ENCODE measurements around the gene ZBTB46. TPM values are rescaled to one million over a fixed set of nuclear protein-coding genes. Genes with fewer than 3 reads are reported as not detected.

Gene ZBTB46, protein sequence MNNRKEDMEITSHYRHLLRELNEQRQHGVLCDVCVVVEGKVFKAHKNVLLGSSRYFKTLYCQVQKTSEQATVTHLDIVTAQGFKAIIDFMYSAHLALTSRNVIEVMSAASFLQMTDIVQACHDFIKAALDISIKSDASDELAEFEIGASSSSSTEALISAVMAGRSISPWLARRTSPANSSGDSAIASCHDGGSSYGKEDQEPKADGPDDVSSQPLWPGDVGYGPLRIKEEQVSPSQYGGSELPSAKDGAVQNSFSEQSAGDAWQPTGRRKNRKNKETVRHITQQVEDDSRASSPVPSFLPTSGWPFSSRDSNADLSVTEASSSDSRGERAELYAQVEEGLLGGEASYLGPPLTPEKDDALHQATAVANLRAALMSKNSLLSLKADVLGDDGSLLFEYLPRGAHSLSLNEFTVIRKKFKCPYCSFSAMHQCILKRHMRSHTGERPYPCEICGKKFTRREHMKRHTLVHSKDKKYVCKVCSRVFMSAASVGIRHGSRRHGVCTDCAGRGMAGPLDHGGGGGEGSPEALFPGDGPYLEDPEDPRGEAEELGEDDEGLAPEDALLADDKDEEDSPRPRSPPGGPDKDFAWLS
- 0.66 to 0.99 TPM (median 0.84 TPM) in 5 replicates for total RNA-seq (2022; extraction: Qiagen RNA extraction)

GRCh38 chr20:63830841-63831588 lies at the start of gene ZBTB46:
Gene ZBTB46 (minus strand): TSS chr20:63831264. CDS start chr20:63790757, 40,507 bp downstream.

DNA sequence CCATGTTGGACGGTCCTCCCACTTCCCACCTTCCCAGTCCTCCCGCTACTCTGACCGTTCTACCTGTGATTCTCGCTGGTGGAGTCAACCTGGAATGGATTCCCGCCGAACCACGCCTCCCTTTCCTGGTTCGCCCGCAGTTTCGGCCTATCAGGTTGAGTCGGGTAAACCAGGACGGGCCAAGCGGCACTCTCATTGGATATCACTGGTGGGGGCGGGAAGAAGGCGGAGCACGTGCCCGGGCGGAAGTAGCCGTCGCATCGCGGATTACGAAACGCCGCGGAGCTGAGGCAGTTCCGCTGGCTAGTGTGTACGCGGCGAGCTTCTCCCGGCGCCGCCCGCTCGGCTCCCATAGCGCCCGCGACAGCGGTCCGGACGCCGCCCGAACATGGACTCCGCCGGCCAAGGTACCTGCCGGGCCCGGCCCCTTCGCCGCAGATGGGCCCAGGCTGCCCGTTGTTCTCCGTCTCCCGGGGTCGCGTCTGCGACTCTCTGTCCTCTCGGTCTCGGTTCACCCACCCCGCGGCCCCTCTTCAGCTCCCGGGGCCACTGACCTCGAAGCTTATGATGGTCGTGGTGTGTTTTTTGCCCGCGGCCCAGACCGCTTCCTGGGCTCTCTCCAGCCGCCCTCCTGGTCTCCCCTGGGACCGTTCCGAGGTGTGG lies 34.0 kb upstream of the ZBTB46 start, which contains the start of gene TPD52L2:
Gene TPD52L2, plus strand, starts transcription at position 293 of the 663 bp plus-strand sequence. Its CDS starts 96 bp downstream, at position 389.

DNA sequence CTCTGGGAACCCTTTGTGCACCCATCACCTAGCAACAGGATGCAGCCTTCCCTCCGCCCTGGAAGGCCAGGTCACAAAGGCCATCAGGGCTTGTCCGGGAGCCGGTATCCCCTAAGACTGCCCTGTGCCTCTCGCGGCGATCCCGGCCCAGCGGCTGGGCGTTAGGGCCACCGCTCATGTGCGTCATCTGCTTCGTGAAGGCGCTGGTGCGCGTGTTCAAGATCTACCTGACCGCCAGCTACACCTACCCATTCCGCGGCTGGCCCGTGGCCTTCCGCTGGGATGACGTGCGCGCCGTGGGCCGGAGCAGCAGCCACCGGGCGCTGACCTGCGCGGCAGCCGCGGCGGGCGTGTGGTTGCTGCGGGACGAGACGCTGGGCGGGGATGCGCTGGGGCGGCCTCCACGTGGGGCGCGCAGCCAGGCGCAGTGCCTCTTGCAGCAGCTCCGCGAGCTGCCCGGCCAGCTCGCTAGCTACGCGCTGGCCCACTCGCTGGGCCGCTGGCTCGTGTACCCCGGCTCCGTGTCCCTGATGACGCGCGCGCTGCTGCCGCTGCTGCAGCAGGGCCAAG lies 30.4 kb upstream of the ZBTB46 start, which contains the start of gene ABHD16B:
Gene ABHD16B, plus strand, starts transcription at position 134 of the 570 bp plus-strand sequence. Its CDS starts 43 bp downstream, at position 177.

GRCh38 chr20:63739130-63740069 lies 91.7 kb downstream of the ZBTB46 start, which contains the start of gene SLC2A4RG:
Gene SLC2A4RG (plus strand): TSS chr20:63739776. CDS start chr20:63739913, 137 bp downstream.

GRCh38 chr20:63735859-63736718 lies 95.0 kb downstream of the ZBTB46 start, which contains the start of gene LIME1:
Gene LIME1 (plus strand): TSS chr20:63736664. CDS start chr20:63737550, 886 bp downstream.

DNA sequence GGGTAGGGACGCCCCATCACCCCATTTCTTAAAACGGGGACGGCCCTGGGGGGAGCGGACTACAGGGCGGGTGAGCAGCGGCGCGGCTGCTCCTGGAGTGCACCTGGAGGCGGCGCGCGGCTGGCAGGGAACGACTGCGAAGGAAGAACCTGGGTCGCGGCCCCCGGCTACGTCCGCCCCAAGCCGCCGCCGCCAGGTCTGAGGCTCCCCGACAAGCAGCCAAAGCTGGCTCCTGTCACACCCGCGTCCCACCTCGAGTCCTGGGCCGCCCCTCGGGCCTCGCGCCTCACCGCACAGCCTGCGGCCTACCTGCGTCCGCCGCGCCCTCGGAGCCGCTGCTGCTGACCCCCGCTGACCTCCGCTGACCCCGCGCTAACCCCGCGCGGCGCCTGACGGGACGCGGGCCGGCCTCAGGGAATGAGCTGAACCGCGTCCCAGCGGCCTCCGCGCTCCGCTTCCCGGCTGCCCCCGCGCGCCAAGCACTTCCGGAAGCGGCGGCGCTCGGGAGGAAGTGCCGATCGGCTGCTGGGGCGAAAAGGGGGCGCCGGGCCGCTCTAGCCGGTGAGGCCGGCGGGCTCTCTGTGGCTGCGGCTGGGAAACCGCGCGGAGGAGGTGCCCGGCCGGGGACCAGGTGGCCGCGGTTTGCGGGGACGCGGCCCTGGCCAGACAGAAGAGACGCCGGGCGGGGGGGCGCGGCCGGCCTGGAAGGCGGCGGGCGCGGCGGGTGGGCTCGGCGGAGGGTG lies 123.3 kb downstream of the ZBTB46 start, which contains the start of the genes ARFRP1 and ZGPAT:
Gene ARFRP1, minus strand, starts transcription at position 419 of the 743 bp plus-strand sequence. CDS start 885 bp downstream, outside the sequence.
Gene ZGPAT, plus strand, starts transcription at position 482 of the 743 bp plus-strand sequence. CDS start 542 bp downstream, outside the sequence.

DNA sequence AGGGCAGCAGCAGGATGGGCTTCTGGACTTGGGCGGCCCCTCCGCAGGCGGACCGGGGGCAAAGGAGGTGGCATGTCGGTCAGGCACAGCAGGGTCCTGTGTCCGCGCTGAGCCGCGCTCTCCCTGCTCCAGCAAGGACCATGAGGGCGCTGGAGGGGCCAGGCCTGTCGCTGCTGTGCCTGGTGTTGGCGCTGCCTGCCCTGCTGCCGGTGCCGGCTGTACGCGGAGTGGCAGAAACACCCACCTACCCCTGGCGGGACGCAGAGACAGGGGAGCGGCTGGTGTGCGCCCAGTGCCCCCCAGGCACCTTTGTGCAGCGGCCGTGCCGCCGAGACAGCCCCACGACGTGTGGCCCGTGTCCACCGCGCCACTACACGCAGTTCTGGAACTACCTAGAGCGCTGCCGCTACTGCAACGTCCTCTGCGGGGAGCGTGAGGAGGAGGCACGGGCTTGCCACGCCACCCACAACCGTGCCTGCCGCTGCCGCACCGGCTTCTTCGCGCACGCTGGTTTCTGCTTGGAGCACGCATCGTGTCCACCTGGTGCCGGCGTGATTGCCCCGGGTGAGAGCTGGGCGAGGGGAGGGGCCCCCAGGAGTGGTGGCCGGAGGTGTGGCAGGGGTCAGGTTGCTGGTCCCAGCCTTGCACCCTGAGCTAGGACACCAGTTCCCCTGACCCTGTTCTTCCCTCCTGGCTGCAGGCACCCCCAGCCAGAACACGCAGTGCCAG lies 134.3 kb downstream of the ZBTB46 start, which contains the start of gene TNFRSF6B:
Gene TNFRSF6B, plus strand, starts transcription at position 25 of the 729 bp plus-strand sequence. Its CDS starts 116 bp downstream, at position 141.

Other genes starting within 250 kb of the ZBTB46 start
- 8.5 to 11.7 TPM (median 10.5 TPM) in 5 replicates for gene GMEB2, start 204.2 kb downstream of the ZBTB46 start, total RNA-seq (2022; extraction: Qiagen RNA extraction)
- 6.6 to 12.3 TPM (median 10.5 TPM) in 5 replicates for gene STMN3, start 177.8 kb downstream of the ZBTB46 start, total RNA-seq (2022; extraction: Qiagen RNA extraction)
- gene RTEL1, start 173.0 kb downstream of the ZBTB46 start, total RNA-seq (2022; extraction: Qiagen RNA extraction): 4.8 to 8.3 TPM (median 7.7 TPM) in 5 replicates
- 0.47 to 1.4 TPM (median 0.76 TPM) in 5 replicates for gene TNFRSF6B, start 134.6 kb downstream of the ZBTB46 start, total RNA-seq (2022; extraction: Qiagen RNA extraction)
- gene ARFRP1, start 123.3 kb downstream of the ZBTB46 start, total RNA-seq (2022; extraction: Qiagen RNA extraction): 29.1 to 43.6 TPM (median 39.1 TPM) in 5 replicates
- 22.2 to 32.0 TPM (median 28.6 TPM) in 5 replicates for gene ZGPAT, start 123.2 kb downstream of the ZBTB46 start, total RNA-seq (2022; extraction: Qiagen RNA extraction)
- 4.0 to 12.2 TPM (median 10.7 TPM) in 5 replicates for gene LIME1, start 94.6 kb downstream of the ZBTB46 start, total RNA-seq (2022; extraction: Qiagen RNA extraction)
- 57.2 to 111 TPM (median 97.3 TPM) in 5 replicates for gene SLC2A4RG, start 91.5 kb downstream of the ZBTB46 start, total RNA-seq (2022; extraction: Qiagen RNA extraction)
- not detected in 5 replicates for gene ABHD16B, start 30.2 kb upstream of the ZBTB46 start, total RNA-seq (2022; extraction: Qiagen RNA extraction)
- 125 to 137 TPM (median 132 TPM) in 5 replicates for gene TPD52L2, start 34.0 kb upstream of the ZBTB46 start, total RNA-seq (2022; extraction: Qiagen RNA extraction)
- 24.0 to 32.2 TPM (median 30.1 TPM) in 5 replicates for gene DNAJC5, start 63.9 kb upstream of the ZBTB46 start, total RNA-seq (2022; extraction: Qiagen RNA extraction)
- gene UCKL1, start 125.2 kb upstream of the ZBTB46 start, total RNA-seq (2022; extraction: Qiagen RNA extraction): 22.7 to 40.0 TPM (median 33.2 TPM) in 5 replicates
- 8.5 to 13.9 TPM (median 13.1 TPM) in 5 replicates for gene ZNF512B, start 138.7 kb upstream of the ZBTB46 start, total RNA-seq (2022; extraction: Qiagen RNA extraction)
- gene SAMD10, start 148.4 kb upstream of the ZBTB46 start, total RNA-seq (2022; extraction: Qiagen RNA extraction): 0.05 TPM in 1 of 5 replicates, not detected in the others
- 53.1 to 56.9 TPM (median 54.6 TPM) in 5 replicates for gene PRPF6, start 149.9 kb upstream of the ZBTB46 start, total RNA-seq (2022; extraction: Qiagen RNA extraction)
- 0.20 to 0.62 TPM (median 0.50 TPM) in 5 replicates for gene C20orf204, start 204.9 kb upstream of the ZBTB46 start, total RNA-seq (2022; extraction: Qiagen RNA extraction)
- gene SOX18, start 218.4 kb upstream of the ZBTB46 start, total RNA-seq (2022; extraction: Qiagen RNA extraction): 1.1 to 2.4 TPM (median 2.0 TPM) in 5 replicates
- 30.5 to 48.7 TPM (median 46.9 TPM) in 5 replicates for gene TCEA2, start 231.9 kb upstream of the ZBTB46 start, total RNA-seq (2022; extraction: Qiagen RNA extraction)
- 16.6 to 28.5 TPM (median 25.9 TPM) in 5 replicates for gene RGS19, start 248.3 kb upstream of the ZBTB46 start, total RNA-seq (2022; extraction: Qiagen RNA extraction)
- 0.52 to 0.80 TPM (median 0.54 TPM) in 5 replicates for gene OPRL1, start 248.8 kb upstream of the ZBTB46 start, total RNA-seq (2022; extraction: Qiagen RNA extraction)

All from A549 treated with CORT108297 at 1 μM for 4 hours (cell line).